GM19468 (cell line): ENCODE measurements around the gene CENPV.
"Not testable (repeated sequence)": the region's sequence is repeated elsewhere in the genome, so short reads cannot be mapped to it uniquely, and the experiment has no call there.

Experiments used
- ATAC-seq: cut with Tn5 transposase; IDR thresholded peaks from one replicate; pipeline ENCODE4 v1.9.1; 2021; ENCODE audit warnings: mild to moderate bottlenecking, moderate library complexity, moderate number of reproducible peaks; ENCODE audit not compliant: unreplicated experiment; ENCODE audit errors: extremely low read depth

CENPV gene

GRCh38 chr17:16353317-16354174, at the start of gene CENPV:
Gene CENPV (minus strand): TSS chr17:16353469. CDS start chr17:16353436, 33 bp downstream.
- peak; percentile 22 for ATAC-seq

- no peak for ATAC-seq
These were observed 45.3 kb upstream of the CENPV start for GRCh38 chr17:16398270-16399267.

GRCh38 chr17:16396693-16397092, 43.4 kb upstream of the CENPV start:
- ATAC-seq, result not testable (repeated sequence)

- not testable (repeated sequence) for ATAC-seq
These were observed 42.6 kb upstream of the CENPV start for GRCh38 chr17:16395887-16396286.

- not testable (repeated sequence) for ATAC-seq
These were observed 39.2 kb upstream of the CENPV start for GRCh38 chr17:16392491-16392890.

- no peak for ATAC-seq
These were observed 38.2 kb upstream of the CENPV start for GRCh38 chr17:16391451-16391850.

GRCh38 chr17:16386126-16386507, 32.8 kb upstream of the CENPV start:
- ATAC-seq, result not testable (repeated sequence)

- ATAC-seq, result no peak
These were observed 31.3 kb upstream of the CENPV start for GRCh38 chr17:16384557-16384956.

- ATAC-seq, result no peak
These were observed 30.6 kb upstream of the CENPV start for GRCh38 chr17:16383772-16384287.

GRCh38 chr17:16383216-16383615, 29.9 kb upstream of the CENPV start:
- ATAC-seq, result no peak

- ATAC-seq, result no peak
These were observed 28.2 kb upstream of the CENPV start for GRCh38 chr17:16381496-16381820.

GRCh38 chr17:16380640-16381495, 27.6 kb upstream of the CENPV start, which contains the start of gene UBB:
Gene UBB (plus strand): TSS chr17:16381091. CDS start chr17:16381908, 817 bp downstream.
- peak; percentile 83 for ATAC-seq

- ATAC-seq, result no peak
These were observed 26.4 kb upstream of the CENPV start for GRCh38 chr17:16379654-16380053.

- no peak for ATAC-seq
These were observed 25.5 kb upstream of the CENPV start for GRCh38 chr17:16378636-16379282.

GRCh38 chr17:16377941-16378341, 24.7 kb upstream of the CENPV start:
- no peak for ATAC-seq

GRCh38 chr17:16374146-16374938, 21.1 kb upstream of the CENPV start:
- ATAC-seq, result no peak

GRCh38 chr17:16371742-16372141, 18.5 kb upstream of the CENPV start:
- no peak for ATAC-seq

- ATAC-seq, result no peak
These were observed 11.4 kb upstream of the CENPV start for GRCh38 chr17:16364625-16365024.
